Measurements from ENCODE around the gene LUM. TPM values are rescaled to one million over a fixed set of nuclear protein-coding genes. Genes with fewer than 3 reads are reported as not detected.
"Not testable (repeated sequence)": the region's sequence is repeated elsewhere in the genome, so short reads cannot be mapped to it uniquely, and the experiment has no call there.

Gene LUM
- total RNA-seq, 1 donor from 2014 or later: not detected

GRCh38 chr12:91094032-91094662 lies 17.1 kb downstream of the LUM start:
- no peak for TF ChIP-seq EZH2phosphoT487 (IDR thresholded peaks at IDR 0.05)
- no peak for TF ChIP-seq EZH2 (IDR thresholded peaks at IDR 0.05)
- TF ChIP-seq CTCF (IDR thresholded peaks at IDR 0.05): no peak
- Mint-ChIP-seq H3K27ac (no peak overlapping the region), H3K27me3 (ENCODE audit: insufficient read depth, low read depth) (no peaks in the 10 kb centered on the region), H3K4me1 (no peaks in the 10 kb centered on the region), H3K9me3 (peaks cover 12% of the 10 kb centered on the region), H3K4me3 (no peak overlapping the region), H3K36me3 (no peaks in the 10 kb centered on the region)
- Histone ChIP-seq H3K36me3 (no peaks in the 10 kb centered on the region), H3K4me2 (no peak overlapping the region), H3K4me3 (no peak overlapping the region), H3K4me1 (no peaks in the 10 kb centered on the region), H3K27me3 (no peaks in the 10 kb centered on the region), H3K9me3 (ENCODE audit: low read depth) (no peaks in the 10 kb centered on the region), H3F3A (ENCODE audit: low read depth) (no peaks in the 10 kb centered on the region), H3K9ac (no peak overlapping the region), H3K79me2 (ENCODE audit: low read depth) (no peaks in the 10 kb centered on the region), H4K20me1 (ENCODE audit: low read depth) (no peaks in the 10 kb centered on the region), H3K27ac (no peak overlapping the region), H2AFZ (replicated peaks) (no peak overlapping the region)
- no peak for DNase-seq (ENCODE audit: low spot score)

- Mint-ChIP-seq H3K4me1 (no peaks in the 10 kb centered on the region), H3K4me3 (no peak overlapping the region), H3K27ac (no peak overlapping the region), H3K36me3 (no peaks in the 10 kb centered on the region), H3K27me3 (ENCODE audit: insufficient read depth, low read depth) (no peaks in the 10 kb centered on the region), H3K9me3 (peaks cover 20% of the 10 kb centered on the region)
- Histone ChIP-seq H2AFZ (replicated peaks) (no peak overlapping the region), H3K4me3 (no peak overlapping the region), H3K79me2 (ENCODE audit: low read depth) (no peaks in the 10 kb centered on the region), H3F3A (ENCODE audit: low read depth) (no peaks in the 10 kb centered on the region), H3K27me3 (no peaks in the 10 kb centered on the region), H3K27ac (no peak overlapping the region), H3K9ac (no peak overlapping the region), H3K4me1 (no peaks in the 10 kb centered on the region), H3K4me2 (no peak overlapping the region), H3K36me3 (no peaks in the 10 kb centered on the region), H3K9me3 (ENCODE audit: low read depth) (no peaks in the 10 kb centered on the region), H4K20me1 (ENCODE audit: low read depth) (no peaks in the 10 kb centered on the region)
- no peak for DNase-seq (ENCODE audit: low spot score)
- TF ChIP-seq EZH2 (IDR thresholded peaks at IDR 0.05): no peak
- no peak for TF ChIP-seq CTCF (IDR thresholded peaks at IDR 0.05)
- no peak for TF ChIP-seq EZH2phosphoT487 (IDR thresholded peaks at IDR 0.05)
These were observed 18.0 kb downstream of the LUM start for GRCh38 chr12:91093341-91093740.

- H3K9me3 Mint-ChIP-seq: peaks cover 24% of the 10 kb centered on the region
- no peak for TF ChIP-seq EZH2phosphoT487 (IDR thresholded peaks at IDR 0.05)
- no peak for TF ChIP-seq EZH2 (IDR thresholded peaks at IDR 0.05)
- TF ChIP-seq CTCF (IDR thresholded peaks at IDR 0.05): no peak
- H3F3A ChIP-seq (ENCODE audit: low read depth): no peaks in the 10 kb centered on the region
- no peak overlapping the region for H3K4me3 ChIP-seq
- H3K4me3 Mint-ChIP-seq: no peak overlapping the region
- no peaks in the 10 kb centered on the region for H3K4me1 ChIP-seq
- no peak for DNase-seq (ENCODE audit: low spot score)
- no peaks in the 10 kb centered on the region for H3K79me2 ChIP-seq (ENCODE audit: low read depth)
- no peaks in the 10 kb centered on the region for H3K27me3 Mint-ChIP-seq (ENCODE audit: insufficient read depth, low read depth)
- H2AFZ ChIP-seq (replicated peaks): no peak overlapping the region
- no peaks in the 10 kb centered on the region for H3K36me3 ChIP-seq
- no peak overlapping the region for H3K27ac ChIP-seq
- H3K4me2 ChIP-seq: no peak overlapping the region
- H3K9ac ChIP-seq: no peak overlapping the region
- no peaks in the 10 kb centered on the region for H3K9me3 ChIP-seq (ENCODE audit: low read depth)
- no peaks in the 10 kb centered on the region for H3K36me3 Mint-ChIP-seq
- H3K4me1 Mint-ChIP-seq: no peaks in the 10 kb centered on the region
- no peaks in the 10 kb centered on the region for H4K20me1 ChIP-seq (ENCODE audit: low read depth)
- no peak overlapping the region for H3K27ac Mint-ChIP-seq
- H3K27me3 ChIP-seq: no peaks in the 10 kb centered on the region
These were observed 19.2 kb downstream of the LUM start for GRCh38 chr12:91091916-91092715.

GRCh38 chr12:91089953-91090352 lies 21.3 kb downstream of the LUM start:
- peaks cover 28% of the 10 kb centered on the region for H3K9me3 Mint-ChIP-seq
- H3K27ac Mint-ChIP-seq; H3K4me3 ChIP-seq; H3K79me2 ChIP-seq (ENCODE audit: low read depth); H3K4me3 Mint-ChIP-seq; DNase-seq (ENCODE audit: low spot score); H3K4me1 ChIP-seq; H2AFZ ChIP-seq (replicated peaks); H3K36me3 Mint-ChIP-seq; H4K20me1 ChIP-seq (ENCODE audit: low read depth); H3K36me3 ChIP-seq; H3K27ac ChIP-seq; H3K4me2 ChIP-seq; H3K27me3 ChIP-seq; H3K27me3 Mint-ChIP-seq (ENCODE audit: insufficient read depth, low read depth); H3F3A ChIP-seq (ENCODE audit: low read depth); H3K4me1 Mint-ChIP-seq; H3K9ac ChIP-seq; H3K9me3 ChIP-seq (ENCODE audit: low read depth): not testable (repeated sequence)

All from neural progenitor cell (in vitro differentiated cells).